Thyroid gland (tissue), 4 donors: ENCODE data around the gene FAM83B.

Source experiments
- POLR2A ChIP-seq, 2 donors: fragments of 450-650 bp; IDR thresholded peaks; one replicate each; pipeline ENCODE4 v1.6.1; 2017; ENCODE audit warnings: antibody characterized with exemption in 2 of 2, mild to moderate bottlenecking in 2 of 2, moderate library complexity in 1 of 2
- TF ChIP-seq, protein P1 (sequence below), 6 experiments: fragments of 200-600 bp in 3 of 6; fragments of 450-650 bp in 3 of 6; sonication (generic) in 3 of 6; IDR thresholded peaks; one replicate each; pipeline ENCODE4 v1.5.1; 2016 to 2019; ENCODE audit warnings: antibody characterized with exemption in 6 of 6, mild to moderate bottlenecking in 2 of 6, inconsistent platforms in 1 of 6, moderate library complexity in 1 of 6

- TF ChIP-seq, protein P1, sequence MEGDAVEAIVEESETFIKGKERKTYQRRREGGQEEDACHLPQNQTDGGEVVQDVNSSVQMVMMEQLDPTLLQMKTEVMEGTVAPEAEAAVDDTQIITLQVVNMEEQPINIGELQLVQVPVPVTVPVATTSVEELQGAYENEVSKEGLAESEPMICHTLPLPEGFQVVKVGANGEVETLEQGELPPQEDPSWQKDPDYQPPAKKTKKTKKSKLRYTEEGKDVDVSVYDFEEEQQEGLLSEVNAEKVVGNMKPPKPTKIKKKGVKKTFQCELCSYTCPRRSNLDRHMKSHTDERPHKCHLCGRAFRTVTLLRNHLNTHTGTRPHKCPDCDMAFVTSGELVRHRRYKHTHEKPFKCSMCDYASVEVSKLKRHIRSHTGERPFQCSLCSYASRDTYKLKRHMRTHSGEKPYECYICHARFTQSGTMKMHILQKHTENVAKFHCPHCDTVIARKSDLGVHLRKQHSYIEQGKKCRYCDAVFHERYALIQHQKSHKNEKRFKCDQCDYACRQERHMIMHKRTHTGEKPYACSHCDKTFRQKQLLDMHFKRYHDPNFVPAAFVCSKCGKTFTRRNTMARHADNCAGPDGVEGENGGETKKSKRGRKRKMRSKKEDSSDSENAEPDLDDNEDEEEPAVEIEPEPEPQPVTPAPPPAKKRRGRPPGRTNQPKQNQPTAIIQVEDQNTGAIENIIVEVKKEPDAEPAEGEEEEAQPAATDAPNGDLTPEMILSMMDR (IDR thresholded peaks at IDR 0.05): no peak
- peak in 1 of 2 donors; percentile 77 for TF ChIP-seq POLR2A (IDR thresholded peaks at IDR 0.05)
These were observed 9.6 kb downstream of the FAM83B start for GRCh38 chr6:54856129-54856528.
